AML-193 (cell line): ENCODE measurements around the gene FRMD5.
A peak's percentile ranks its signal among the peaks of the same experiment; 100 is the strongest.

Source experiments
- DNase-seq, 2 experiments: peaks; one replicate each; lab custom pipeline; 2025; lab: John Stamatoyannopoulos, UW

FRMD5 gene

DNA sequence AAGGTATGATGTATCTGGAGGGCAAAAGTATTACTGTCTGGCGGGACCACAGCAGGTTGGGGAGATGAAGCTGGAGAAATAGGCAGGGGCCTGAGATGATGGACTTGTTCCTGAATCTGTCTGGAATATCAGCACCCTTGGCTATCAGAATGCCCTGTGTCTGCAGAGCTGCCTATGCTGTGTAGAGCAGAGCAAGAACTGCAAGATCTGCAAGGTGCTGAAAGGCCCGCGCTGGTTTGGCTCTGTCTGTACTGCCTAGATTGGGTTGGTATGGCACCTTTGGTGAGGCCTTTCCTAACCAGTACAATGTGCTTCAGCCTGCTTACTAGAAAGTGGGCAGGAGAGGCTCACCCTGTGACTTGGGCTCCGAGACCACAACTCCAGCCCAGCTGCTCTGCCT lies 271.5 kb downstream of the FRMD5 start:
- DNase-seq: no peak

DNA sequence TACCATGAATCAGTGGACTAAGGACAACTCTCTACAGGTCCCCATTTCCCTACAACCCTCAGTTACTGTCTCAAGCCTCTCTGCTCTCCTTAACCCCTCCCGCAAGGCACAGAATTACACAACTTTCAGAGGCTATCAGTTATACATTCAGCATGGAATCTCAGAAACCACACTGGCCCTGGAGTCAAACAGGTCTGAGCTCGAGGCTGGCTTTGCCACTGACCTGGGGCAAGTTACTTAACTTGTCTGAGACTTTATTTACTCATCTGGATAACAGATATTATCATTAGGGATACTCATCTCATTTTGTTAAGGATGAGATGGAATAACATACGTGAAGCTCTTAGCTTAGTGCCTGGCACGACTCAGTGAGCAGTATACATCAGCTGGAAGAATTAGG lies 273.1 kb downstream of the FRMD5 start:
- DNase-seq: no peak

DNA sequence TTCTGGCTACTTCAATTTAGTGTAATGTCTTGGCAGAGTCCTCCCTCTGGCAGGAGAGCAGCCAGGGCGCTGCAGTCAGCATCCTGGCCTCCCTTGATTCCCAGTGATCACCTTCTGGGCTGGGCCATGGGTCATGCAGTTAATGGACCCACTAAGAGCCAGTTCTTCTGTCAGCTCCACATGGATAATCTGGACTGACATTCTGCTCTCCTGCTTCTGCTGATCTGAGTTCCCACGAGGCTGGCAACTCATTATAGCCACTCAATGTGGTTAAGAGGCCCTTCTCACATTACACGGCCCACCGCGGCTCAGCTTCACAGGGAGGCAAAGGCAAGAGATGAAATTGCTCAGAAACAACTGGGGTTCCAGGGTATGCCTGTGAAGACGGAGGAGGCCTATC lies 274.3 kb downstream of the FRMD5 start:
- DNase-seq: no peak

DNA sequence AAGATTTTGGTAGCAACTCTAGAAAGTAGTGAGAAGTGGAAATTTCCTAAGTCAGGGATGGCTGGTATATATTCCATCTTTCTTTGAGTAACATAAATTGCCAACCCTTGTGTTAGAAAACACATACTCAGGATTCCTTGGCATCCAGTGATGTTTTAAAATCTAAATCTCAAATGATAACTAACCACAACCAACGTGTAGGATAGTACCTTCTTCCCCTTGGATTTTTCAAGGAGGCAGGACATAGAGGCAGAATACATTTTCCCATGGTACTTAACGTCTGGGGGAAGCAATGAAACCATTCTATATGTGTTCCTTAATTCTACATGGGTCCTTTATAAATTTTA lies 274.8 kb downstream of the FRMD5 start:
- DNase-seq: no peak

DNA sequence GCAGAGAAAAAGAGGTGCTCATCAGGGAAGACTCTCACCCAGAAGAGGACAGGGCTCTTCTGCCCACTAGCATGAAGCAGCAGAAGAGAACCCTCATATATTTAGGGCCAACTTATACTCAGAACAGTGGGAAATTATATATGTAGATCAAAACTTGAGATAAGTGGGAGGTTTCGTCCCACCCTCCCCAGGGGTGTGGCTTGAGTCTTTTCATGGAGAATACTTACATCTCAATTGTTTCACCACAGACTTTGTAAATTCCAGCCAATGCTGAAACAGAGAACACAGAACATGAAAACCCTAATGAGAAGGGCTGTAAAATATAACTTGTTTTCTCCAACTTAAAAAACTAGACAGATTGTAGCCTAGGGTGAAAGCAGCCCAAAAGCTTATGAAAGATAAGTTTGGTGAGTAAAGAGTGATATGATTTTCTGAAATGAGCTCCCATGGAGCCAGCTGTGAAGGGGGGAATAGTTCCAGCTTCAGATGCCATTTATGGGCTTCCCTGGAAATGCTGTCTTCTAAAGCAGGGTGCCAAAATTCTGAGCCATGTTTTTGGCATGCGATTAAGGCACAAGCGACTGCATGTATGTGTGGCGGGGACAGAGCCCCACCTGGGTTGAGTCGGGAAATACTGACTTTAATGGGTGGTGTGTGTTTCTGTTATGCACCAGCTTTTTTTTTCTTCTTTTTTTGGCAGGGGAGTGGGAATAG lies 275.4 kb downstream of the FRMD5 start:
- DNase-seq: no peak

DNA sequence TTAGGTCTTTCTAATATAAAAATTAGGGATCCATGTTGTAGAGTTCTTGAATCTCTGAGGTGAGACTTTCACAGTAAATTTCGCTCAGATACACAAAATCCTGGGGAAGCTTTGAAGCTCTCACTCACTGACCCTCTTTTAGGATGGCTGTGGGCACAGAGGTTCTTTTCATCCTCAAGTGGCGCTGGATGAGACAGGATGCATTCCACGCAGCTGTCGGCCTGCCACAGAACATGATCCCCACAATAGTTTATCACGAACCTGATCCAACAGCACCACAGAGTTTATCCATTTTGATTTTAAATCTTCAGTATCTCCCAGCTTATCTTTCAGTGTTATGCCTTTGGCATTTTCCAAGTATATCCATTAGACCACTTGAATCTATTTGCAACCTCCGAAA lies 276.4 kb downstream of the FRMD5 start:
- DNase-seq: no peak

DNA sequence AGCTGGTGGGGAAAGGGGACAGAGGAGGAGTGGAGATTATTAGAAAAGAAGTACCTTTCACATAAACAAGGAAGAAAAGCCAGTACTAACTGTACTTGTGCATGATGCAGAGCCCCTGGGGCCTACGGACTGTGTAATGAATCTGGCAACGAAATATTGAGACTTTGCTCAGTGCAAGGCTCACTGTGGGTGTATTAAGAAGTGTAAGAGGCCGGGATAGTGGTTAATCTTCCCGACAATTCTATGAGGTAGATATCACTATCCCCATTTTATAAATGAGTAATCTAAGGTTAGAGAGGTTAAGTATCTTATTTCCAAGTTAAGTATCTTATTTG lies 278.8 kb downstream of the FRMD5 start:
- DNase-seq: no peak

DNA sequence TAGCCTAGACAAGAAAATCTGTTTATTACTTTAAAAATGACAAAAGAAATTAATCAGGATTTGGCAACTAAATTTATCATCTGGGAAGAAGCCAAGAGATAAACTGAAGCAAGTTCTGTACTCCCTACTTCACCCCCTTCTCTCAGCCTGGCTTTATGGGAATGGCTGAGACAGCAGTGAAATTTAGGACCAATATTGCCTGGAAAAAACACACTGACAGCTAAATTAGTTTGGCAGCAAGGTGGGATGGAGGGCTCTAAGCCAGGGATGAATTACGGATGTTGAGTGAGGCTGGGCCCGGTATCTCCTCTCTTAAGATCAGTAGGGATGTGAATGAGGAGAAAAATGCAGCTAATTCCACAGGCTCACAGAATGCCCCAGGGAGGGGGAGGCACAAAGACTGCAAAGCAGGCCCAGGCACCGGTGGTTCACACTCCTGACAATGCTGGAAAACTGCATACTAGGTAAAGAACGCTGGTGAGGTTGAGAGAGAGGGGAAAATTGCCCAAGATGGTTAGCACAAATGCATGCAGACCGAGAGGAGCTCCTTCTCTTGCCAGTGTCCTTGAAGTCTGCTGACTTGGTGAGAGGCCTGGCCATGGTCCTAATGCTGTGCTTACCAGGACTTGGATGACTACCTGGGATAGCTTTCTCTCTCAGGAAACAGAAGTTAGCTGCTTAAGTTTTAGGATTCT lies 279.3 kb downstream of the FRMD5 start:
- no peak for DNase-seq

DNA sequence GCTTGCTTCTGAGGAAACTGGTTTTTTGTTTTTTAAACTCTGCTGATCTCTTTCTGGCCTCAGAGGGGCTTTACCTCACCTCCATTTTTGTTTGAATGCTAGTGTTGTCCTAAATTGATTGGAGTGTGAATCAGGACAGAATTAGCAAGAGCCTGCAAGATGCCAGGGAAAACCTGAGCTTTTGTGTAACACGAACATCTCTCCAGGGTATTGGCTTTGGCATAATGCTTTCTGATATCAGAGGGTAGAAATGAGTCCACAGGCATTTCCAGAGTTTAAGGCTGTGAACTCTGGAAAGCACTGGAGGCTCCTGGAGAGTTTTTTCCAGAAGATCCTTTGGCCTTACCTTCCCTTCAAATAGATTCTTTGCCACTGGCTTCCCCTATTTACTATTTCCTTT lies 281.1 kb downstream of the FRMD5 start:
- no peak for DNase-seq

DNA sequence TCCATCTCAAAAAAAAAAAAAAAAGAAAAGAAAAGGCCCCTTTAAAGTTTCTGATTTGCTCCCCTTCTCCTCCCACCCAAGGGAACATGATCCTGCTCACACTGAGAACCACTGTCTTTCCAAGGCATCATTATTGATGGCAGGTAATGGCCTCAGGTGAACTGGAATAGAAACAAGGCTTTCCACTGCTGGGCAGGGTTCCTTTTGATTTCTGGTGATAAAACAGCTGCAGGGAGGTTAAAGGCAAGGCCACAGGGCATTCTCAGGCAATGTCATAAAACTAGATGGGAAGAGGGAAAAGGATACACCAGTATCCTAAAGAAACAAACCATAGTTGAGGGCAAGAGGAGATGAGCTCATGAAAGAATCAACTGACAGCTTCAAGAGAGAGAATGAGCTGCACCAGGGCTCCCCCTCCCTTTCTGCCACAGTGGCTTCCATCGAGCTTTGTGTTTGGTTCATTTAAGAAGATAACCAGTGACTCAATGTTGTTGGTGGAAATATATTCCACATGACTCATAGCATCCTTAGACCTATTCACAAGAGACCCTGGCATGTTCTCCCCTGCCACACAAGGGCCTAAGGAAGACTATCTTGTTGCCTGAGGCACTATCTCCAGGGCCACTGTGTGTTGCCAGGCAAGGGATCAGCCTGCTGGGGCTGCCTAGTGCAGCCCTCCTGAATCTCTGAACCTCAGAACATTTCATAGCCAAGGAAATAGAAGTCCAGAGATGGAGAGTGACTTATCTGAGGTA lies 281.9 kb downstream of the FRMD5 start:
- DNase-seq: no peak

DNA sequence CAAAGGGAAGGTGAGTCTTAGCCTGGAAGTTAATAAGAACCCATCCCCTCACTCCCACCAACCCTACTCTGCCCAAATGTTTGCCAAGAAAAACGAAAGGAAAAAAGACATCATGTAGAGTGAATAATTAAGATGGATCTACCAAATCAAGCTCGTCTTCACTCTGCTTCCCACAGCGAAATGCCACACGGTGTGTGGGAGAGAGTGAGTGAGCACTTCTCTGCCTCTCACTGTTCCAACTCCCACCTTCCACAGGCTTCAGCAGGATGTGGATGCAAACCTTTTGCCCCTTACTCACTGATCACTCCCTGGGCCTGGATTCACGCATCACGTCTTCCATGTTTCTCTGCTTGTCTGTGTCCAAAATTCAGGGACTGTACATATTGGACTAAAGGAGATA lies 282.9 kb downstream of the FRMD5 start:
- DNase-seq: no peak

DNA sequence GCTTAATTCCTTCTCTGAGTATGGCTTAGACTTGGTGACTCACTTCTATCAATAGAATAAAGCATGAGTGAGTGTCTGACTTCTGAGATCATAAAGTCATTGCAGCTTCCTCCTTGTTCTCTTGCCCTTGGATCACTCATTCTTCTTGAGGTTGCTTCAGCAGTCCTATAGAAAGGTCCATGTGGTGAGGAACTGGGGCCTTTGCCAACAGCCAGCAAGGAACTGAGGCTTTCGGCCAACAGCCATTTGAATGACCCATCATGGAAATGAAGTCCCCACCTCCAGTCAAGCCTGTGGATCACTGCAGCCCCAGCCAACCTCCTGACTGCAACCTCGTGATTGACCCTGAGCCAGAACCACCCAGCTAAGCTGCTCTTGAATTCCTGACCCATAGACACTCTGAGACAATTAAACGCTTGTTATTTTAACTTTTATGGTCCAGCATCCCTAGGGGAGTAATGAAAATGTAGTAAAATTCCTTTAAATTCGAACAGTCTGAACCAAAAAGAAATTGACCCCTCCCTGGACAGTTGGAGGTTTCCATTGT lies 283.8 kb downstream of the FRMD5 start:
- DNase-seq: no peak

DNA sequence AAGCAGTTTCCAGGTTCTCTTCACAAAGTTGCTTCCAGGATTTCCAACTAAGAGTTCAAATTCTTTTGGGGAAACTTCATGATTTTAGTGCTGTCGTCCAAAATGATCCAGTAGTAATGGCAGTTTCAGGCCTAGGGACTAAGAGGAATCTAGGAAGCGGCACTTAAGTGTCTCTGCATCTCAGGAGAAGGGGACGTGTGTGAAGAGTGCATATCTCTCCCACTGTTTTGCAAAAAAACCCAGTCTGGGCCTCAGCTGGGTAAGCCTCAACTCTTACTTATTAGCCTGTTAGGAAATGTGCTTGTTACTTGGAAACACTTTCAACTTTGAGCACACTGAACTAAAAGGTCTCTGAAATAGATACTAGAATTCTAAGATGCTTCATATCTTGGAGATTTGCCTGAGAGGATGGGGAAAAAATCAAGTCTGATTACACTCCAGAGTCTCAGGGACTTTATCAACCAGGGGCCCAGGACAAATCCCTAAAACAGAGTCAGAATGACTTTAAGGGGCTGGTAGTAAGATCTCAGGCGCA lies 286.5 kb downstream of the FRMD5 start:
- DNase-seq: no peak

DNA sequence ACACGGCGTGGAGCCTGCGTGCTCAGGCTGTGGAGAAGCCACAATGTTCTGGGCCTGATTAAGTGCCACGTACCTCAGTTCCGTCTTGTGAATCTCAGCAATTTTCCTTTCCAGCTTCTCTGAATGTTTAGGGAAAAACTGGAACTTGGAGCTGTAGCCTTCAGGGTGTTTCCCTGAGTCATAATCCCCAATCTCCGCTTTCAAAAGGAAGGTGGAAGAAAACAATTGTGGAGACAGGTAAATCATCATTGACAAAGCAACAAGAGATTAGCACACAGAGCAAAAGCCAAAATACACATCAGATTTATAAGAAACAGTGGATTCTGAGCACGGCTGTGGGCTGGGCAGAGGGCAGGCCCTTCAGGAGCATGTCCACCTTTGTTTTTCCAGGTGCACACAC lies 289.3 kb downstream of the FRMD5 start:
- DNase-seq: no peak

DNA sequence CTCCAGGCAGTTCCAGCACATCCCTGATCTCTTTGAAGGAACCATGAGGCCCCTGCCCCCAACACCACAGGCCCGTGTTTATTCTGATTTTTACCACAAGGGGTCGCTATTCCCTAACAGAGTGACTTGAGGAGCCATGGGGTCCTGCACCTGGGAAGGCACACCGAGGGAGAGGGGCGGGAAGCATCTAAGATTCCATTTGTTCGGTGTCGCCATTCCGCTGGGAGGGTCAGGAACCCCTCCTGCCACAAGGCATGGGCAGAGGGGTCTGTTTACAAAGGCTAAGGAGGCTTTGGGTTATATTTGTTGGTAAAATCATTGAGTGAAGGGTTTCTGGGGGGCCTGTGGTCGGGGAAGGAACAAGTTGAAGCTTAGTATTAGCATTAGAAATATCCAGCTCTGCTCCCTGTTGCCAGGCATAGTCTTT lies 291.2 kb downstream of the FRMD5 start:
- peak; percentile 19 to 21 for DNase-seq

DNA sequence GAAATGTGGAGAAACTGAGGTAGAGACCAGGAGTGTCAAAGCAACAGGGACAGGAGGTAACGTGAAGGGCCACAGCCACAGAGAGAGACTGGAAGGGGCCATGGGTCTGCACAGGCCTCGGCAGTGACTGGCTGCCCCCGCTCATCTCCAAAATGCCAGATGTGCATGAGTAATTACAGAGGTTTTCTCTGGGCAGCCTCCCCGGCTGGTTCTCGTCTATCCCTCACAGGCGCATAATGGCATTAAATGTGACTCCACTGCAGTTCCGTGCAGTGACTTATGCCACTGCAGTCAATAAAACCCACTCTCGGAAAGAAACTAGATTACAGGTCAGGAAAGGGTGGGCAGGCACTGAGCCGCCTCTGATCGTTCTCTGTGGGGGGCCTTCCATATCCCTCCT lies 293.6 kb downstream of the FRMD5 start:
- DNase-seq: no peak

DNA sequence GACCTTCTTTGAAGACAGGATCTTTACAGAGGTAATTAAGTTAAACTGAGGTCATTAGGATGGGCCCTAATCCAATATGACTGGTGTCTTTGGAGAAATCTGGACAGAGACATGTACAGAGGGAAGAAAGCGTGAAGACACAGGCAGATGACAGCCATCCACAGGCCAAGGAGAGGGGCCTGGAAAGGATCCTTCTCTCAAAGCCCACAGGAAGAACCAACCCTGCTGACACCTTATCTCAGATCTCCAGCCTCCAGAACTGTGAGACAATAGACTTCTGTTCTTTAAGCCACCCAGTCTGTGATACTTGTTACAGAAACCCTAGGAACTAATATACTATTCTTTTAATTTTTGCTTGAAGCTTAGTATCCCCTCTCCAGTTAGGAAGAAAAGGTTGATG lies 294.1 kb downstream of the FRMD5 start:
- no peak for DNase-seq

DNA sequence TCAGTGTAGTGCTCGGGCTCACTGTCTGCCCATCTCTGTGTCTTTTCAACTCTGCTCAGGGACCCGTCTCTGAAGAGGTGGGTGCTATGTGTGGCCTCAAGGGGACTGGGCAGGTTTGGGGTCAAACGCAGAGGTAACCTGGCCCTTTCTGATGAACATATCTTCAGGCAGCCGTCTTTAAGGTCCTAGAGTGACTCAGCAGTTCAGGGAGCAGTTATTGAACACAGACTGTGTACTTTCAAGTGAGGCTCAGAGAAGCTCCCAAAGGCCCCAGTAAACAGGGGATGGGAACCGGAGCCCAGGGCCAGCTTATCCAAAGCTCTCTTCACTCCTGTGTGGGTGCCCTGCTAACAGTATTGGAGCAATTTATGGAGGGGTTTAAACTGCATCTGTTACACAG lies 295.1 kb downstream of the FRMD5 start:
- DNase-seq: no peak

DNA sequence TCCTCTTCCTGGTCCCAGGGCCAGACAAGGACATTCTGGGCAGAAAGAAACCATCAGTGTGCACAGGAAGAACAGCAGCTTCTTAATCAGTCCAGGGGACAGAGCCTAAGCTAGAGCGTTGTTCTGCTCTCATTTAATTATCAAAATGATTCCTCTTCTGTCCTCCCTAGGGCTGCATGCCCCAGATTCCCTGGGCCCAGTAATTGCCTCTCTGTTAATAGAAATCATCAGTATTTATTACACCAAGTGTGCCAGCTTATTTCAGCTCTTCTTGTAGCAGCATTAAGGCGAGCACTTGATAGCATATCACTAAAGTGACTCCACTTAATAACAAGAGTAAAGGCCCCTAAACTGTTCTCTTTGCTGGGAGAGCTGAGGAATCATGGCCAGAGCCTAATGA lies 296.2 kb downstream of the FRMD5 start:
- DNase-seq: no peak

DNA sequence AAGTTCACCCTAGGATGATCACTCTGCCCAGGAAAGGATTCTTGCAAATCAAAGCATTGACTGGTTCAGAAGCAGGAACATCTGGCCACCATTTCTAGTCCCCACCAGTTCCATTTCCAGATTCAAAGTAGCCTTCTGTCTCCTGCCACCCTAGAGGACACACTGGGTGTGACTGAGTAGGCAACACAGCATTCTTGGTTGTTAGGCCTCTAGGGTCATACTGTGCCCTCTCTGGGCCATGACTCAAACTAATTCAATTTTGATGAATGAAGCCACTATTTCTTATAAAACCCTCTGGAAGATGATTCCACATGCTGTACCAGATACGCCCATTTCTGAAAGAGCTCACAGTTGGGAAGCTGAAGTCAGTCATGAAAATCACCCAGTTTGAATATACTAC lies 298.5 kb downstream of the FRMD5 start:
- DNase-seq: no peak

DNA sequence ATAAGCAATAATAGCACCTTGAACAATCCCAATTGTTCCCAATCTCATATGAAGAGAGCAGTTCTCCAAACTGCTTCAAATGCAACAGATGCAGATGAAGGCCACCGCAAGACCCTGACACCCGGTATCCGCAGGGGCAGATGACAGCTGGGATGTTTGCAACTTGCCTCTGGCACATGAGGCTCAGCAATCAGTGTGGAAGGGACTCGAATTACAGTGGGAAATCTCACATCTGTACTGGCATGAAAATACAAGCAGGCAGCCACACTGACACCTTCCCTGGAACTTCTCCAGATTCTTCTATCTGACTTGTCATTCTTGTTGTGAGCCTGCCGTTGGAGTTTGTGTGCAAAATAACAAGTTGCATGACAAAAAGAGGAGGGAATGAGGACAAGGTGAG lies 299.5 kb downstream of the FRMD5 start:
- no peak for DNase-seq

DNA sequence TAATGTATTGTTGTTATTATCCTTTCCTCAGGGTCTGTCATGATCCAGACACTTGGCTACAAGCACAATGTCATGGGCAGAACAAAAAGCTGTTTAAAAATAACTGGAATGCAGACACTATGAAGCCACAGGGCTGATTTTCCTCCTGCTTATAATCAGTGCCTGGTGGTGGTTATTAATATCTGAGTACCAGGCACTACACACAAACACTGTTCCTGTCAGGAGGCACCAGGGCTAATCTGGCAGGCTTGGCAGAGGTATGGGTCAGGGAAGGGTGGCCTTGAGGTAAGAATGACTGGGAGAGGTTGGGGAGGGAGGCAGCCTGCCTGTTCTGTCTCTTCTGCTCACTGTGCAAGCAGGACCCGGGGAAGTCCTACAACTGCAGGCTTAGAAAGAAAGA lies 301.1 kb downstream of the FRMD5 start:
- no peak for DNase-seq

DNA sequence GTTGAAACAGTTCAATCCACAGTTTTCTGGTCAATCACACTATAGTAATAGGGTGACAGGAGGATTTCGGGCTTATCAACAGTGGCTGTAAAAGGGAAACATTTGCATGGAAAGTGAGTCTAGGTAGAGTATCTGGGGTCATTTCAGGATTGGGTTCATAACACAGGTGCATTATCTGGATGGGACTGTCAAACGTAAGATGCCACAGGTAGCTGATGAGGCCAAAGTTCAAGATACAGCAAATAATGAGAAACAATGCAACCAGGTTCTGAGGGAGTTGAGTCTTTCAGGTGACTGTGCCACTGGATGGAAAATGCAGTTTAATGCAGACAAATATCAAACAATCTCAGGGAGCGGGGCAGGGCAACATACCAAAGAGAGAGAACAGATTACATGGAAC lies 306.0 kb downstream of the FRMD5 start:
- no peak for DNase-seq
